ENCODE data around the gene COL19A1.
"Not testable (repeated sequence)": the region's sequence is repeated elsewhere in the genome, so short reads cannot be mapped to it uniquely, and the experiment has no call there.

COL19A1 gene

GRCh38 chr6:69866351-69866769 lies at the start of gene COL19A1:
COL19A1 (plus strand) TSS chr6:69866556; CDS start chr6:69879568, 13,012 bp downstream.
- no peak for DNase-seq (ENCODE audit: low read depth, low spot score)
- peak within 1 kb of the TSS; percentile 78 for H3K9ac ChIP-seq (ENCODE audit: insufficient read length)

GRCh38 chr6:69816569-69816968 lies 49.8 kb upstream of the COL19A1 start:
- no peak for TF ChIP-seq POLR2AphosphoS5 (IDR thresholded peaks at IDR 0.05; ENCODE audit: borderline replicate concordance, low read depth, low read length)
- no peak for TF ChIP-seq EZH2 (IDR thresholded peaks at IDR 0.05)
- no peak for TF ChIP-seq FOXP2 (optimal IDR thresholded peaks at IDR 0.05; ENCODE audit: control extremely low read depth, extremely low read length, insufficient read depth)
- no peak overlapping the region for H3K27ac ChIP-seq
- H3K4me3 ChIP-seq = no peak overlapping the region
- H3K9me3 ChIP-seq (ENCODE audit: low read depth, low read length) = no peaks in the 10 kb centered on the region
- no peaks in the 10 kb centered on the region for H3K36me3 ChIP-seq (ENCODE audit: insufficient read depth, low read length)
- no peak overlapping the region for H3K9ac ChIP-seq (ENCODE audit: insufficient read length)
- no peak for DNase-seq (ENCODE audit: low read depth, low spot score)

More at GRCh38 chr6:69866351-69866769, at the start of gene COL19A1:
- peak within 1 kb of the TSS; percentile 90 for H3K27ac ChIP-seq
- TF ChIP-seq POLR2AphosphoS5 (IDR thresholded peaks at IDR 0.05; ENCODE audit: borderline replicate concordance, low read depth, low read length) = no peak; the same call in 1 of the 2 replicates
- no peak for TF ChIP-seq FOXP2 (optimal IDR thresholded peaks at IDR 0.05; ENCODE audit: control extremely low read depth, extremely low read length, insufficient read depth)
- no peak for TF ChIP-seq EZH2 (IDR thresholded peaks at IDR 0.05)
- H3K36me3 ChIP-seq (ENCODE audit: insufficient read depth, low read length) = peaks cover 3% of the 10 kb centered on the region; the same call in 1 of the 2 replicates
- peak within 1 kb of the TSS; percentile 86 for H3K4me3 ChIP-seq
- no peaks in the 10 kb centered on the region for H3K9me3 ChIP-seq (ENCODE audit: low read depth, low read length)

GRCh38 chr6:69817358-69817757 lies 49.0 kb upstream of the COL19A1 start:
- Histone ChIP-seq H3K9ac (ENCODE audit: insufficient read length) (no peak overlapping the region), H3K27ac (no peak overlapping the region), H3K4me3 (no peak overlapping the region), H3K9me3 (ENCODE audit: low read depth, low read length) (no peaks in the 10 kb centered on the region), H3K36me3 (ENCODE audit: insufficient read depth, low read length) (no peaks in the 10 kb centered on the region)
- no peak for DNase-seq (ENCODE audit: low read depth, low spot score)
- no peak for TF ChIP-seq POLR2AphosphoS5 (IDR thresholded peaks at IDR 0.05; ENCODE audit: borderline replicate concordance, low read depth, low read length)
- no peak for TF ChIP-seq FOXP2 (optimal IDR thresholded peaks at IDR 0.05; ENCODE audit: control extremely low read depth, extremely low read length, insufficient read depth)
- TF ChIP-seq EZH2 (IDR thresholded peaks at IDR 0.05) = no peak

- Histone ChIP-seq H3K9ac (ENCODE audit: insufficient read length) (no peak overlapping the region), H3K36me3 (ENCODE audit: insufficient read depth, low read length) (no peaks in the 10 kb centered on the region), H3K9me3 (ENCODE audit: low read depth, low read length) (no peaks in the 10 kb centered on the region), H3K4me3 (no peak overlapping the region), H3K27ac (peak overlapping the region; percentile 74)
- no peak for TF ChIP-seq EZH2 (IDR thresholded peaks at IDR 0.05)
- TF ChIP-seq POLR2AphosphoS5 (IDR thresholded peaks at IDR 0.05; ENCODE audit: borderline replicate concordance, low read depth, low read length) = no peak
- no peak for TF ChIP-seq FOXP2 (optimal IDR thresholded peaks at IDR 0.05; ENCODE audit: control extremely low read depth, extremely low read length, insufficient read depth)
- no peak for DNase-seq (ENCODE audit: low read depth, low spot score)
These were observed 48.0 kb upstream of the COL19A1 start for GRCh38 chr6:69818223-69818930.

- Histone ChIP-seq H3K9ac (ENCODE audit: insufficient read length) (no peak overlapping the region), H3K36me3 (ENCODE audit: insufficient read depth, low read length) (no peaks in the 10 kb centered on the region), H3K4me3 (peak overlapping the region; percentile 26; the same call in 1 of the 2 replicates), H3K9me3 (ENCODE audit: low read depth, low read length) (no peaks in the 10 kb centered on the region), H3K27ac (peak overlapping the region; percentile 74)
- TF ChIP-seq FOXP2 (optimal IDR thresholded peaks at IDR 0.05; ENCODE audit: control extremely low read depth, extremely low read length, insufficient read depth) = no peak
- peak; percentile 58; the same call in 1 of the 2 replicates for TF ChIP-seq POLR2AphosphoS5 (IDR thresholded peaks at IDR 0.05; ENCODE audit: borderline replicate concordance, low read depth, low read length)
- DNase-seq (ENCODE audit: low read depth, low spot score) = peak; percentile 70
These were observed 47.2 kb upstream of the COL19A1 start for GRCh38 chr6:69819138-69819537.

- Histone ChIP-seq H3K9ac (ENCODE audit: insufficient read length) (no peak overlapping the region), H3K4me3 (no peak overlapping the region), H3K9me3 (ENCODE audit: low read depth, low read length) (peaks cover 1% of the 10 kb centered on the region; the same call in 1 of the 2 replicates), H3K36me3 (ENCODE audit: insufficient read depth, low read length) (no peaks in the 10 kb centered on the region), H3K27ac (0 out of 2 replicates have a peak overlapping the region, but pooled peaks have one; percentile 74)
- DNase-seq (ENCODE audit: low read depth, low spot score) = no peak
- TF ChIP-seq POLR2AphosphoS5 (IDR thresholded peaks at IDR 0.05; ENCODE audit: borderline replicate concordance, low read depth, low read length) (no peak), EZH2 (IDR thresholded peaks at IDR 0.05) (no peak), FOXP2 (optimal IDR thresholded peaks at IDR 0.05; ENCODE audit: control extremely low read depth, extremely low read length, insufficient read depth) (no peak)
These were observed 46.3 kb upstream of the COL19A1 start for GRCh38 chr6:69820018-69820417.

- no peak for DNase-seq (ENCODE audit: low read depth, low spot score)
- Histone ChIP-seq H3K4me3 (no peak overlapping the region), H3K9me3 (ENCODE audit: low read depth, low read length) (peaks cover 2% of the 10 kb centered on the region; the same call in 1 of the 2 replicates), H3K36me3 (ENCODE audit: insufficient read depth, low read length) (no peaks in the 10 kb centered on the region), H3K27ac (no peak overlapping the region), H3K9ac (ENCODE audit: insufficient read length) (no peak overlapping the region)
- TF ChIP-seq EZH2 (IDR thresholded peaks at IDR 0.05) = no peak
- no peak for TF ChIP-seq FOXP2 (optimal IDR thresholded peaks at IDR 0.05; ENCODE audit: control extremely low read depth, extremely low read length, insufficient read depth)
- TF ChIP-seq POLR2AphosphoS5 (IDR thresholded peaks at IDR 0.05; ENCODE audit: borderline replicate concordance, low read depth, low read length) = no peak
These were observed 45.9 kb upstream of the COL19A1 start for GRCh38 chr6:69820438-69820837.

- not testable (repeated sequence) for H3K9ac ChIP-seq (ENCODE audit: insufficient read length); H3K9me3 ChIP-seq (ENCODE audit: low read depth, low read length); H3K27ac ChIP-seq; H3K36me3 ChIP-seq (ENCODE audit: insufficient read depth, low read length); DNase-seq (ENCODE audit: low read depth, low spot score); H3K4me3 ChIP-seq
These were observed 42.0 kb upstream of the COL19A1 start for GRCh38 chr6:69824355-69824754.
